ENCODE measurements around the gene SNRNP40.
"Not testable (repeated sequence)": the region's sequence is repeated elsewhere in the genome, so short reads cannot be mapped to it uniquely, and the experiment has no call there.

The SNRNP40 gene

DNA sequence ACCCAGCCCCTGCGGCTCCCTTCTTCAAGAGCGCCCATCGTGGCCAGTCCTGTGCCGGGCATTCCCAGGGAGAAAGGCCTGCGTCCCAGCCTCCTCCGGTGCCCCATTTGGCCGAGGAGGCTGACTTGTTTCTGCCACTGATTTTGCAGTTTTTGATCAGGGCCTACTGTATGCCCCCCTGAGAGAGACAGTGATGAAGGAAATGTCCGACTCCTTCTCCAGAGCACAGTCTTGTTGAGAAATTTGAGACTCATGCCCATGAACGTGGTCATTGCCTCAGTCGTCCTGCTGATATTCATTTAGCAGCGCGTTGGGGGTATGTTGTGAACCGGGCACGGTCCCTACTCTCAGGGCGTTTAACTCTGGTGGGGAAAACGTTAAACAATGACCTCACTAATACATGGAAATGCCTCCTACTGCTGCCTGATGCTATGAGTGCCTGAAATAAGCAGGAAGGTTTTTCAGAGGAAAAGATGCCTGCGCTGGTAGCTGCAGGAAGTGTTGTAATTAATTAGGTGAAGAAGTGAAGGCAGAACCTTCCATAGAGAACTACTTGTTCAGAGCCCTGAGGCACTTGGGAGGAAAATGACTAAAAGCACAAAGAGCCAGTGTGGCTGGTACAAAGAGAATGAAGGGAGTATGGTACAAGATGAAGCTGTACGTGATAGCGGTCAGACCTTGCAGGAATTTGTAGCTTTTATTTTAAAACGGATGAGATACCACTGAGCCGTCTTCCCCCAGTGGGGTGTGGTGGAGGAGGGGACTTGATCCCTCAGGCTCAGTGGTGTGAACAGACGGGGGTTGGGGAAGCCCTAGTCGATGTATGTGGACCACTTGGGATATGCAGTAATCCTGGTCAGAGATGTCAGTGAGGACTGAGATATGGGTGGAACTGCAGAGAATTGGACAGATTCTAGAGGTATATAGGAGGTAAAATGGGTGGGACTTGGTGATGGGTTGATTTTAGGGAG lies 974 bp upstream of the SNRNP40 start:
- DNase-seq: no peak
- no peaks in the 10 kb centered on the region for H3K27me3 ChIP-seq
- peak overlapping the region; percentile 97 for H3K4me3 ChIP-seq (ENCODE audit: low read depth, low read length)
- peaks cover 8% of the 10 kb centered on the region for H3K36me3 ChIP-seq
- H3K4me1 ChIP-seq: no peaks in the 10 kb centered on the region
- H3K9me3 ChIP-seq: no peaks in the 10 kb centered on the region
- TF ChIP-seq, protein P1, sequence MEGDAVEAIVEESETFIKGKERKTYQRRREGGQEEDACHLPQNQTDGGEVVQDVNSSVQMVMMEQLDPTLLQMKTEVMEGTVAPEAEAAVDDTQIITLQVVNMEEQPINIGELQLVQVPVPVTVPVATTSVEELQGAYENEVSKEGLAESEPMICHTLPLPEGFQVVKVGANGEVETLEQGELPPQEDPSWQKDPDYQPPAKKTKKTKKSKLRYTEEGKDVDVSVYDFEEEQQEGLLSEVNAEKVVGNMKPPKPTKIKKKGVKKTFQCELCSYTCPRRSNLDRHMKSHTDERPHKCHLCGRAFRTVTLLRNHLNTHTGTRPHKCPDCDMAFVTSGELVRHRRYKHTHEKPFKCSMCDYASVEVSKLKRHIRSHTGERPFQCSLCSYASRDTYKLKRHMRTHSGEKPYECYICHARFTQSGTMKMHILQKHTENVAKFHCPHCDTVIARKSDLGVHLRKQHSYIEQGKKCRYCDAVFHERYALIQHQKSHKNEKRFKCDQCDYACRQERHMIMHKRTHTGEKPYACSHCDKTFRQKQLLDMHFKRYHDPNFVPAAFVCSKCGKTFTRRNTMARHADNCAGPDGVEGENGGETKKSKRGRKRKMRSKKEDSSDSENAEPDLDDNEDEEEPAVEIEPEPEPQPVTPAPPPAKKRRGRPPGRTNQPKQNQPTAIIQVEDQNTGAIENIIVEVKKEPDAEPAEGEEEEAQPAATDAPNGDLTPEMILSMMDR (IDR thresholded peaks at IDR 0.05; ENCODE audit: low read depth, low read length): no peak

DNA sequence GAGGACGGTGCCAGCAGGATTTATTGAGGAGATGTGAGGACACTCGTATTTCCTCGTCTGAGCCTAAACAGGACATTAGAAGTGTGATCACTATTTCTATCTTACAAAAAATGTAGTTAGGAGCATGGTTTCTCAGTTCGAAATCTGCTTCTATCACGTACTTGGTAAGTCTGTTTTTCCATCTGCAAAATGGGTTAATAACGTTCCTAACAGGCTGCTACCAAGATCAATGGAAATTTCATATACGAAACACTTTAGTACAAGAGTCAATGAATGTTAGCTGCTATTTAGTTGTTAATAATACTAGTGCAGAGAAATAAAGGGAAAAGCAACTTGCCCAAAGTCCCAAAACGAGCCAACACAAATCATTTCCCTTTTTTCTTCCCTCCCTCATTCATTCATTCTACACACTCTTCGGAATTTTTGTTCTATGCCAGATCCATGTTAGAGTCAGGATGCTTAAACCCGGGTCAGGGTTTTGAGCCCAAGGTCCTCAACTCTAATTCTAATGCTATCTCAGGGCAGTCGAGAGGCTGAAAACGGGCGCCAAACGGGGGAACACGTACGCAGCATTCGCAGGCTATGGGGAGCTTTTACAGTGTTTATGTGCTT lies 608 bp downstream of the SNRNP40 start:
- TF ChIP-seq, protein P1 (IDR thresholded peaks at IDR 0.05; ENCODE audit: low read depth, low read length): no peak
- Histone ChIP-seq H3K9me3 (no peaks in the 10 kb centered on the region), H3K4me3 (ENCODE audit: low read depth, low read length) (peak overlapping the region; percentile 97), H3K36me3 (peaks cover 19% of the 10 kb centered on the region), H3K4me1 (no peaks in the 10 kb centered on the region), H3K27me3 (no peaks in the 10 kb centered on the region)
- no peak for DNase-seq

DNA sequence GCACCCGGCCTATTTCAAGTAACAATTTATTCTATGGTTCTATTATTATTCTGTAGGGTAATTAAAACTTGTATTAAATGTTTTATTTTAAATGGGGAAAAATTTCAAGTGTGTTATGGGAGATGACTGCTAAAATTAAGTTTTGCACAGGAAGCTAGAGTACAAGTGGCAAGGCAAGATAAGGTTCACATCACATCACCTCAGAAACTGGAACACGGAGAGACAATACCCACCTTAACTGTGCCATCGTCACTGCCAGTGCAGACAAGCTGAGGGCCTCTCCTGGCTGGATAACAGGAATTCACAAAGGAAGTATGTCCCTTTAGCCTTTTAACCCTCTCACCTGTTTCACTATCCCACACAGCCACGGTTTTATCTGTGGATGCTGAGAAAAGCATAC lies 7.6 kb downstream of the SNRNP40 start:
- Histone ChIP-seq H3K36me3 (peaks cover 32% of the 10 kb centered on the region), H3K4me3 (ENCODE audit: low read depth, low read length) (no peak overlapping the region), H3K9me3 (no peaks in the 10 kb centered on the region), H3K27me3 (no peaks in the 10 kb centered on the region), H3K4me1 (peaks cover 4% of the 10 kb centered on the region; the same call in 1 of the 2 replicates)
- TF ChIP-seq, protein P1 (IDR thresholded peaks at IDR 0.05; ENCODE audit: low read depth, low read length): no peak
- DNase-seq: no peak

DNA sequence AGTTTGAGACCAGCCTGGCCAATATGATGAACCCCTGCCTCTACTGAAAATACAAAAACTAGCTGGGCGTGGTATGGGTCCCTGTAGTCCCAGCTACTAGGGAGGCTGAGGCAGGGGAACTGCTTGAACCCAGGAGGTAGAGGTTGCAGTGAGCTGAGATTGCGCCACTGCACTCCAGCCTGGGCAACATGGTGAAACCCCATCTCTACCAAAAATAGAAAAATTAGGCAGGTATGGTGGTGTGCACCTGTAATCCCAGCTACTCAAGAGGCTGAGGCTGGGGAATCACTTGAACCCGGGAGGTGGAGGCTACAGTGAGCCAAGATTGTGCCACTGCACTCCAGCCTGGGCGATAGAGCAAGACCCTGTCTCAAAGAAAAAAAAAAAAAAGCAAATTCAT lies 8.8 kb downstream of the SNRNP40 start:
- not testable (repeated sequence) for H3K4me3 ChIP-seq (ENCODE audit: low read depth, low read length); H3K9me3 ChIP-seq; H3K27me3 ChIP-seq; H3K4me1 ChIP-seq; DNase-seq
- H3K36me3 ChIP-seq: peaks cover 27% of the 10 kb centered on the region

DNA sequence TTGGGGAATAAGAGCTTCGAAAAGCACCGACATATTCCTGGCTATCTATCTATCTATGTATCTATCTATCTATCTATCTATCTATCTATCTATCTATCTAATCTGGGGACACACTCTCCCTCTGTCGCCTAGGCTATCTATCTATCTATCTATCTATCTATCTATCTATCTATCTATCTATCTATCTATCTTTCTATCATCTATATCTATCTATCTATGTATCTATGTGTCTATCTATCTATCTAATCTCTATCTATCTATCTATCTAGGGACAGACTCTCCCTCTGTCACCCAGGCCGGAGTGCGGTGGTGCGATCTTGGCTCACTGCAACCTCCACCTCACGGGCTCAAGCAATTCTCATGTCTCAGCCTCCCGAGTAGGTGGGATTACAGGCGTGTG lies 14.2 kb downstream of the SNRNP40 start:
- not testable (repeated sequence) for H3K4me3 ChIP-seq (ENCODE audit: low read depth, low read length); H3K9me3 ChIP-seq
- H3K36me3 ChIP-seq: peaks cover 19% of the 10 kb centered on the region

DNA sequence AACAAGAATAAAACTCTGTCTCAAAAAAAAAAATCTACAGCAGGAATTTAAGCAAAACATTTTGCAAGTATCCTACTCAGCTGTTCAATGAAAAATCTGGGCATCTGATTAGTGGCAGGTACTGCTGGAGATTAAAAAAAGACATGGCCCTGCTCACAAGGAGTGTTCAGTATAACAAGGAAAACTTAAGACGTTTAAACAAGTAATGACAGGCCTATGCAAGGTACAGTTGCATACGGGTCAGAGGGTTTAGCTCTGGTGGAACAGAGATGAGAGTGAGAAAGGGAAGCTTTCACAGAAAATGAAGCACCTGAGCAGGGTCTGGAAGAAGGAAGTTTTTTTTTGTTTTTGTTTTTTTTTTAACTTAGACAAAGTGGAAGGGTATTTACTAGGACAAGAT lies 23.0 kb downstream of the SNRNP40 start:
- no peak overlapping the region for H3K4me3 ChIP-seq (ENCODE audit: low read depth, low read length)
- TF ChIP-seq, protein P1 (IDR thresholded peaks at IDR 0.05; ENCODE audit: low read depth, low read length): no peak
- H3K4me1 ChIP-seq: no peaks in the 10 kb centered on the region
- H3K9me3 ChIP-seq: no peaks in the 10 kb centered on the region
- DNase-seq: no peak
- H3K27me3 ChIP-seq: no peaks in the 10 kb centered on the region
- peaks cover 10% of the 10 kb centered on the region for H3K36me3 ChIP-seq

More for the DNA sequence above, 14.2 kb downstream of the SNRNP40 start:
- not testable (repeated sequence) for H3K27me3 ChIP-seq, DNase-seq, H3K4me1 ChIP-seq

DNA sequence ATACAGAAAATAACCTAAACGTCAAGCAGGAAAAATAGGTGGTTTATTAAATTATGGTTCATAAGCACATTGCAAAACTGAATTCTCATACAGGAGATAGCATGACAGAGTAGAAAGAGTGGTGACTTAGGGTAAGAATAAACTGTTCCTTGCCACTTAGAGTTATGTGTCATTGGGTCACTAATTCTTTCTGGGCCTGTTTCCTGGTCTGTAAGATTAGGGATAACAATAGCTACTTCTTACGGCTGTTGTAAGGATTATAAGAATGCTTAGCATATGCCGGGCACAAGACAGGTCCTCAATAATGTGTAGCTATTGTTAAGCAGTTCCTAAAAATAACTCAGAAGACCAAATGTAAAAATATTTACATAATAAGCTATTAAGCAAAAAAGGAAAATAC lies 24.2 kb downstream of the SNRNP40 start:
- no peaks in the 10 kb centered on the region for H3K4me1 ChIP-seq
- H3K27me3 ChIP-seq: no peaks in the 10 kb centered on the region
- H3K9me3 ChIP-seq: no peaks in the 10 kb centered on the region
- H3K4me3 ChIP-seq (ENCODE audit: low read depth, low read length): no peak overlapping the region
- peaks cover 10% of the 10 kb centered on the region for H3K36me3 ChIP-seq
- TF ChIP-seq, protein P1 (IDR thresholded peaks at IDR 0.05; ENCODE audit: low read depth, low read length): no peak
- no peak for DNase-seq

All from BE2C (cell line).